GM13976 (cell line): ENCODE results near the gene PTGS1.

Experiments
- DNase-seq: peaks from one replicate; pipeline ENCODE4 v3.0.0; 2012; ENCODE audit warnings: low spot score
- in situ Hi-C: fragments of 300-500 bp; cut with MboI; formaldehyde crosslinking; loops from one replicate; pipeline ENCODE4 v1.12.0; 2022; ENCODE audit warnings: low sequenced_read_pairs, mixed read lengths, inconsistent platforms; ENCODE audit not compliant: unreplicated experiment
- TF ChIP-seq, protein P1 (sequence below): IDR thresholded peaks from 2 replicates; pipeline ENCODE4 v1.5.1; 2012; ENCODE audit warnings: borderline replicate concordance, mild to moderate bottlenecking; ENCODE audit not compliant: insufficient read depth; ENCODE audit errors: extremely low read depth, missing control alignments, control extremely low read depth

The PTGS1 gene

DNA sequence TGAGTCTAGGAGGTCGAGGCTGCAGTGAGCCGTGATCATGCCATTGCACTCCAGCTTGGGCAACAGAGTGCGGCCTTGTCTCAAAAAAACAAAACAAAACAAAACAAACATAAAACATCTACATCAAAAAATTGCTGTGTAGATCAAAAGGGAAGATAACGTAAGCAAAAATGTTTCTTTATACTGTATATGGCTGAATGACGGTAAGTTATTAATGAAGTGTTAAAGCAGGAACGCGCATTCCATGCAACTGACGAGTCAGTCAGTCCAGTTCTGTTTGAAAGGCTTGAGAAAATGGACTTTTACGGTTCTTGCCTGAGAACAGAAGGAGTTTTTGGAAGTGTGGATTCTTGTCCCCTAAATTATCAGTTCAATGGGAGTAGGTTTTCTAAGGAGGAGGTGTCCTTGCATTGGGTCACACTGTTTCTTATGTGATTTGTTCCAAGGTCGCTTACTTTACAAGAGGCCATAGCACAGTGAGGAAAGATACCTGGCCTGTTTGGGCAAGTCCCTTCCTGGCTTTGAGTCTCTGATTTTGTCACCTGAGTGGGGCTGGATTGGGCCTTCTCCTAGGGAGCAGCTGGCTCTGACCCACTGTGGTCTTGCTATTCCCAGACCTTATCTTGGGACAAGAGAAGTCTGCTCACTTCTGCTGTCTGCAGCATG lies 6.6 kb upstream of the PTGS1 start:
- no peak for DNase-seq
- in situ Hi-C loops = no loop called here
- TF ChIP-seq, protein P1, sequence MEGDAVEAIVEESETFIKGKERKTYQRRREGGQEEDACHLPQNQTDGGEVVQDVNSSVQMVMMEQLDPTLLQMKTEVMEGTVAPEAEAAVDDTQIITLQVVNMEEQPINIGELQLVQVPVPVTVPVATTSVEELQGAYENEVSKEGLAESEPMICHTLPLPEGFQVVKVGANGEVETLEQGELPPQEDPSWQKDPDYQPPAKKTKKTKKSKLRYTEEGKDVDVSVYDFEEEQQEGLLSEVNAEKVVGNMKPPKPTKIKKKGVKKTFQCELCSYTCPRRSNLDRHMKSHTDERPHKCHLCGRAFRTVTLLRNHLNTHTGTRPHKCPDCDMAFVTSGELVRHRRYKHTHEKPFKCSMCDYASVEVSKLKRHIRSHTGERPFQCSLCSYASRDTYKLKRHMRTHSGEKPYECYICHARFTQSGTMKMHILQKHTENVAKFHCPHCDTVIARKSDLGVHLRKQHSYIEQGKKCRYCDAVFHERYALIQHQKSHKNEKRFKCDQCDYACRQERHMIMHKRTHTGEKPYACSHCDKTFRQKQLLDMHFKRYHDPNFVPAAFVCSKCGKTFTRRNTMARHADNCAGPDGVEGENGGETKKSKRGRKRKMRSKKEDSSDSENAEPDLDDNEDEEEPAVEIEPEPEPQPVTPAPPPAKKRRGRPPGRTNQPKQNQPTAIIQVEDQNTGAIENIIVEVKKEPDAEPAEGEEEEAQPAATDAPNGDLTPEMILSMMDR = no peak

DNA sequence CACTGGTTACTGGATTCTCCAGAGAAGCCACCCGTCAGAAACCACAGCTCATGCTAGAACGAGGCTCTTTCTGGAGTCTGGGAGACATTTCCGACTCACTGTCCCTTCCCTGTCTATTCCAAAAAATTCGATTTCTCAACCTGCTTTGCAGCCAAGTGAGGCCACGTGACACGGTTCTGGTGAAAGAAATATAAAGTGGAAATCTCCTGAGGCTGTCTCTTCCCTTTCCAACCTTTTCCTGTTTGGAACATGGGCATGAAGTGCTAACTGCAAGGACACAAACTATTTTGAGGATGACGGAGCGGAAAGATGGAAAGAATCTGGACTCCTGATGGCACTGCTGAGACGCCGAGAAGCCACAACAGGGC lies 6.1 kb upstream of the PTGS1 start:
- DNase-seq = no peak
- TF ChIP-seq, protein P1 = no peak
- in situ Hi-C loops = no loop called here

DNA sequence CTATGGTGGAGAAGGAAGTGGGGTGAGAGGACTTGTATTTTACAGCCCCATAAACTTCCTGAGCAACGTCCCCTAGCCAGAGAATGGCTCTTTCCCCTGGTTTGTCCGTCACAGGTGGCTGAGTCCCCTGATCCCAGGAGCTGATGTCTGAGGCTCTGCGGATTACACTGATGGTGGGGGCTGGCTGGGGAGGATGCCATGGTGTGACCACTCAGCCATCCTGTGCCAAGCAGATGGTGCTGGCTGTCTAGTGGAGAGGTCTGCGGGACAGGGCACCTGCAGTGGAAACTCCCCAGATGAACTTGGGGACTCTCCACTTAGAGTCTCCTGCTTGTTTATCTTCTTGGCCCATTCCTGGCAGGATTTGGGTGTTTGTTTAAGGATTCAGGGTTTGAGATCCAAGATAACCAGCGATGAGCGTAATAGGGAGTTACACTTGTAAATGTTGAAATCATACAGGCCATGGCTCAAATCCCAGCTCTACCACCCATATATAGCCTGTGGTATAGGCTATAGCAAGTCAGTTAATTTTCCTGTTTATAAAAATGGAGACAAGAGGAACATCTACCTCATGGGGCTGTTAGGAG lies 4.7 kb upstream of the PTGS1 start:
- in situ Hi-C loops = no loop called here
- DNase-seq = no peak
- TF ChIP-seq, protein P1 = no peak

DNA sequence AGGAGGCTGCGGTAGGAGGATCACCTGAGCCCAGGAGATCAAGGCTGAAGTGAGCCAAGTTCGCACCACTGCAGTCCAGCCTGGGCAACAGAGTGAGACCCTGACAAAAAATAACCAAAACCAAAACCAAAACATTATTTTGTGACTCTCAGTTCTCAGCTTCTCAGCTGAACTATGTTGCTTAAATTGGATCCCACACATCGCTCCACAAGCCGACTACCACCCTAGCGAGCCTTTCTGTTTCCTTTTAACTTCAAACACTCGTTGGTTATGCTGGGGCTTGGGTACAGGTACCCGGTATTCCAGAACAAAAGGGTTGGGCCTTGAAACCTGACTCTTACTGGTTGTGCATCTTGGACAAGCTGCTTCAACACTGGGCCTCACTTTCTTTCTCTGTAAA lies 3.8 kb upstream of the PTGS1 start:
- TF ChIP-seq, protein P1 = no peak
- in situ Hi-C loops = no loop called here
- no peak for DNase-seq

DNA sequence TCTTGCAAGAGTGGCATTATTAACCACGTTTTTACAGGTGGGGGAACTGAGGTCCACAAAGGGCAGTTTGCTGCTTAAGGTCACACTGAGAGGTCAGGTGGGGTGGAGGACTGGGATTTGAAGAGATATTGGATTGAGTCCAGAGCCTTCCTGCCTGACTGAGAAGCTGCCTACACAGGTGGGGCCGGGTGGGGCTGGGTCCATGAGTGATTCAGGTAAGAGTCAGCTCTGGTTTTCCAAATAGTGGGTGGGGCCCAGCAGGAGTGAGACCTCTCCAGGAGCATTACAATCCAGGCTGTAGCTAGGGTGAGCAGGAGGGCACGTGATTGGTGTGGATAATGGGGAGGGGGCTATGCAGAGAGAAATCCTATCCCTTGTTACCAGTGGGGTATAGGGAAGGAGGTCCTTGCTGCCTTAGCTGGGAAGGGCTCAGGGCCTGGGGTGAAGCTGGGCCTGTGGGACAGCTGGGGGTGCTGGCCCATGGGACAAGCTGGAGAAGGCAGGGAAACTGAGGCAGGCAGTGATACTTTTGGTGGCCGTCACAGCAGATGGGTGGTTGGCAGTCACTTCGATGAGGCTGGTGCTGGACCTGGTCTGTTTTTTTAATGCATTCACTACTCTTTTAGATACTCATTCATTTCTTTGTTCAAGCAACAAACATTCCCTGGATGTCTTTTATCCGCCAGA lies 2.9 kb upstream of the PTGS1 start:
- TF ChIP-seq, protein P1 = no peak
- DNase-seq = no peak
- in situ Hi-C loops = no loop called here

DNA sequence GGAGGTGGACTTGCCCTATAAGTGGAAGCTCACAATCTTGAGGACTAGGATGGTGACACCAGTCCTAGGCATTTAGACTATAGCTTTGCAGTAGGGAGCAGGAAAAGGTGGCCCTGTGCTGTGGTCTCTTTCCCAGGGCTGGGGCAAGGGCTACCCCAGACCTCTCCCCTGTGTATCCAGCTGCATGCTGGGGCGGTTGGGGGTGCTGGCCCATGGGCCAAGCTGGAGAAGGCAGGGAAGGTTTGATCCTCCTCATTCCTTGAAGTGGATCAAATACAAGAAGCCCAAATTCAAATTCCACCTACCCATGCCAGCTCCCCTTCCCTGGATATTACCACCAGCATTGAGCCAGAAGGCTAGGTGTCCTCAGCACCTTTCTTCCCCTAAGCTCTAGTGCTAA lies 2.2 kb upstream of the PTGS1 start:
- TF ChIP-seq, protein P1 = no peak
- no peak for DNase-seq
- in situ Hi-C loops = no loop called here

DNA sequence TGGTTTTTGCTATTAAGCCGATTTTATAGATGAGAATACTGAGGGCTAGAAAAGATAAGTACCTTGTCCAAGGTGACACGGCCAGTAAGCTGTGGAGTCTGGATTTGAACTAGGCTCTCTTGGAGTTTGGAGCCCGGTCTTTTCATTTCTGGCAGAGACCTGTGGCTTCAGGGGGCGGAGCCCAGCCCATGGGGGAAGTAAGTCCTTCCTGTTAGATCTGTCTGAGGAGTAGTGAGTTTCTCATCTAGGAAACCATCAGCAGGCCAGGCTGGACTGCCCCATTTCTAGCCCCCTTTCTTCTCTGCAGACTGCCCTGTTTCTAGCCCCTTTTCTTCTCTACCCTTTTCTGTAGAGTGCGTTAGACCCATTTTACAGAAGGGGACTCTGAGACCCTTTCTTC lies 521 bp upstream of the PTGS1 start:
- no peak for DNase-seq
- in situ Hi-C loops = no loop called here
- TF ChIP-seq, protein P1 = no peak
